Fibroblast of the aortic adventitia (primary cell): ENCODE data around the gene MPZL3. TPM values are rescaled to one million over a fixed set of nuclear protein-coding genes. Genes with fewer than 3 reads are reported as not detected.

ENCODE experiments used
- DNase-seq: peaks from one replicate; pipeline ENCODE4 v3.0.0-alpha.2; 2010; ENCODE audit warnings: low read depth
- H3K4me3 ChIP-seq: 2 replicates; pipeline ENCODE4 v1.5.1; 2011; ENCODE audit warnings: low read depth, mild to moderate bottlenecking, control low read depth, low read length, moderate library complexity
- CTCF ChIP-seq: IDR thresholded peaks from 2 replicates; pipeline ENCODE4 v1.5.1; 2011; ENCODE audit warnings: mild to moderate bottlenecking, low read length, control low read depth, inconsistent platforms; ENCODE audit not compliant: insufficient read depth
- small RNA-seq: library from RNA; depleted of rRNA; stranded (forward); fragments of <200 nt; gene quantifications from one replicate; pipeline ENCODE3, GENCODE V24; 2012
- total RNA-seq: library from RNA; depleted of rRNA; stranded (reverse); fragments of >200 nt; gene quantifications from 2 replicates; pipeline ENCODE4 v1.2.3, GENCODE V29; 2012; ENCODE audit warnings: low replicate concordance

The MPZL3 gene
- total RNA-seq, 1 donor, result 0.45 TPM

GRCh38 chr11:118180300-118180703 is 71.9 kb downstream of the MPZL3 start:
- TF ChIP-seq CTCF, result no peak
- DNase-seq, result peak; percentile 18
- H3K4me3 ChIP-seq, result no peak overlapping the region

- no peak for DNase-seq
- TF ChIP-seq CTCF, result no peak
These were observed 75.4 kb downstream of the MPZL3 start for GRCh38 chr11:118176778-118177134.

More at GRCh38 chr11:118176778-118177134, 75.4 kb downstream of the MPZL3 start:
- no peak overlapping the region for H3K4me3 ChIP-seq

Small RNAs within 50 kb of the gene (small RNA-seq; reads per million reads assigned to genes)
- gene HSPE1P18, result not detected

Other genes starting within 250 kb of the MPZL3 start
- not detected in 2 replicates for gene TMPRSS4, start 175.3 kb downstream of the MPZL3 start, total RNA-seq
- not detected in 2 replicates for gene SMIM35, start 165.4 kb downstream of the MPZL3 start, total RNA-seq
- under 0.01 and 0.25 TPM in 2 replicates for gene SCN4B, start 99.5 kb downstream of the MPZL3 start, total RNA-seq
- 0.33 TPM in 1 of 2 replicates, not detected in the other for gene SCN2B, start 75.7 kb downstream of the MPZL3 start, total RNA-seq
- not detected in 2 replicates for gene JAML, start 27.4 kb downstream of the MPZL3 start, total RNA-seq
- gene MPZL2, start 11.9 kb upstream of the MPZL3 start, total RNA-seq, result 0.36 and 1.1 TPM in 2 replicates
- not detected in 2 replicates for gene CD3E, start 52.4 kb upstream of the MPZL3 start, total RNA-seq
- not detected in 2 replicates for gene CD3D, start 90.3 kb upstream of the MPZL3 start, total RNA-seq
- not detected in 2 replicates for gene CD3G, start 92.0 kb upstream of the MPZL3 start, total RNA-seq
- gene UBE4A, start 107.2 kb upstream of the MPZL3 start, total RNA-seq, result 25.7 and 74.8 TPM in 2 replicates
- 55.2 and 72.8 TPM in 2 replicates for gene ATP5MG, start 149.2 kb upstream of the MPZL3 start, total RNA-seq
- 38.9 and 49.8 TPM in 2 replicates for gene KMT2A, start 184.1 kb upstream of the MPZL3 start, total RNA-seq